Ascending aorta (tissue), 2 donors: ENCODE results near the gene SART3. TPM values are rescaled to one million over a fixed set of nuclear protein-coding genes. Genes with fewer than 3 reads are reported as not detected.
"Not testable (repeated sequence)": the region's sequence is repeated elsewhere in the genome, so short reads cannot be mapped to it uniquely, and the experiment has no call there.

ENCODE experiments used
- DNase-seq, 2 donors: peaks; one replicate each; pipeline ENCODE4 v3.0.0-alpha.2; 2019; ENCODE audit warnings: low spot score in 2 of 2
- H3K27ac ChIP-seq, 2 donors: fragments of 200-600 bp; sonication (generic); one replicate each; pipeline ENCODE4 v1.5.1; 2016 to 2017; ENCODE audit warnings: mild to moderate bottlenecking in 1 of 2
- H3K27me3 ChIP-seq: fragments of 200-600 bp; sonication (generic); one replicate; pipeline ENCODE4 v1.5.1; 2017
- H3K36me3 ChIP-seq, 2 donors: fragments of 200-600 bp; sonication (generic); one replicate each; pipeline ENCODE4 v1.5.1; 2016
- H3K4me1 ChIP-seq, 2 donors: fragments of 200-600 bp; sonication (generic); one replicate each; pipeline ENCODE4 v1.5.1; 2016 to 2017; ENCODE audit warnings: mild to moderate bottlenecking in 1 of 2
- H3K4me3 ChIP-seq, 2 donors: fragments of 200-600 bp; sonication (generic); one replicate each; pipeline ENCODE4 v1.5.1; 2016 to 2017; ENCODE audit warnings: mild to moderate bottlenecking in 1 of 2
- H3K9me3 ChIP-seq, 2 donors: fragments of 200-600 bp; sonication (generic); one replicate each; pipeline ENCODE4 v1.5.1; 2016
- intact Hi-C: fragments of 100-400 bp; cut with DNase I; formaldehyde crosslinking; loops from one replicate; pipeline ENCODE4 v1.15.1; 2023
- total RNA-seq: library from RNA; depleted of rRNA; stranded (reverse); fragments of >200 nt; gene quantifications from one replicate; pipeline ENCODE4 v1.1.0, GENCODE V29; 2016
- TF ChIP-seq, protein P1 (sequence below), 3 experiments: fragments of 200-600 bp in 2 of 3; fragments of 450-650 bp in 1 of 3; sonication (generic) in 2 of 3; IDR thresholded peaks; one replicate each; pipeline ENCODE4 v1.5.1; 2016 to 2019; ENCODE audit warnings: antibody characterized with exemption in 3 of 3, mild to moderate bottlenecking in 1 of 3, moderate library complexity in 1 of 3

The SART3 gene
- total RNA-seq, 1 donor from 2014 or later, result 22.9 TPM

DNA sequence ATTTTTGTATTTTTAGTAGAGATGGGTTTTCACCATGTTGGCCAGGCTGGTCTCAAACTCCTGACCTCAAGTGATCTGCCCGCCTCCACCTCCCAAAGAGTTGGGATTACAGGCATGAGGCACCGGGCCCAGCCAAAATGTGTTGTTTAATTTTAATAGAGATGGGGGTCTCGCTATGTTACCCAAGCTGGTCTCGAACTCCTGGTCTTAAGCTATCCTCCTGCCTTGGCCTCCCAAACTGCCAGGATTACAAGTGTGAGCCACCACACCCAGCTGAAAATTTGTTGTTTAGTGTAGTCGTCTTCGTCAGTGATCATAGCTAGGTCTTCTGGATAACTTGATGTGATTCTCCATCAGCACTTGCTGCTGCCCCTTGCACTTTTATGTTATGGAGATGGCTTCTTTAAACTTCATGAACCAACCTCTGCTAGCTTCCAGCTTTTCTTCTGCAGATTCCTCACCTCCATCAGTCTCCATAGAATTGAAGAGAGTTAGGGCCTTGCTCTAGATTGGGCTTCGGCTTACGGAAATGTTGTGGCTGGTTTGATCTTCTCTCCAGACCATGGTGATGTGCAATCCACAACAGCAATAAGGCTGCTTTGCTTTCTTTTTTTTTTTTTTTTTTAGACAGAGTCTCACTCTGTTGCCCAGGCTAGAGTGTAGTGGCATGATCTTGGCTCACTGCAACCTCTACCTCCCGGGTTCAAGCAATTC, 14.4 kb upstream of the SART3 start:
- intact Hi-C loops, result no loop called here
- Histone ChIP-seq H3K36me3 (no peaks in the 10 kb centered on the region), H3K27me3 (no peaks in the 10 kb centered on the region), H3K4me3 (no peak overlapping the region), H3K4me1 (no peaks in the 10 kb centered on the region), H3K27ac (no peak overlapping the region), H3K9me3 (no peaks in the 10 kb centered on the region)
- TF ChIP-seq, protein P1, sequence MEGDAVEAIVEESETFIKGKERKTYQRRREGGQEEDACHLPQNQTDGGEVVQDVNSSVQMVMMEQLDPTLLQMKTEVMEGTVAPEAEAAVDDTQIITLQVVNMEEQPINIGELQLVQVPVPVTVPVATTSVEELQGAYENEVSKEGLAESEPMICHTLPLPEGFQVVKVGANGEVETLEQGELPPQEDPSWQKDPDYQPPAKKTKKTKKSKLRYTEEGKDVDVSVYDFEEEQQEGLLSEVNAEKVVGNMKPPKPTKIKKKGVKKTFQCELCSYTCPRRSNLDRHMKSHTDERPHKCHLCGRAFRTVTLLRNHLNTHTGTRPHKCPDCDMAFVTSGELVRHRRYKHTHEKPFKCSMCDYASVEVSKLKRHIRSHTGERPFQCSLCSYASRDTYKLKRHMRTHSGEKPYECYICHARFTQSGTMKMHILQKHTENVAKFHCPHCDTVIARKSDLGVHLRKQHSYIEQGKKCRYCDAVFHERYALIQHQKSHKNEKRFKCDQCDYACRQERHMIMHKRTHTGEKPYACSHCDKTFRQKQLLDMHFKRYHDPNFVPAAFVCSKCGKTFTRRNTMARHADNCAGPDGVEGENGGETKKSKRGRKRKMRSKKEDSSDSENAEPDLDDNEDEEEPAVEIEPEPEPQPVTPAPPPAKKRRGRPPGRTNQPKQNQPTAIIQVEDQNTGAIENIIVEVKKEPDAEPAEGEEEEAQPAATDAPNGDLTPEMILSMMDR (IDR thresholded peaks at IDR 0.05), result no peak
- DNase-seq, result peak in 1 of 2 donors; percentile 19

DNA sequence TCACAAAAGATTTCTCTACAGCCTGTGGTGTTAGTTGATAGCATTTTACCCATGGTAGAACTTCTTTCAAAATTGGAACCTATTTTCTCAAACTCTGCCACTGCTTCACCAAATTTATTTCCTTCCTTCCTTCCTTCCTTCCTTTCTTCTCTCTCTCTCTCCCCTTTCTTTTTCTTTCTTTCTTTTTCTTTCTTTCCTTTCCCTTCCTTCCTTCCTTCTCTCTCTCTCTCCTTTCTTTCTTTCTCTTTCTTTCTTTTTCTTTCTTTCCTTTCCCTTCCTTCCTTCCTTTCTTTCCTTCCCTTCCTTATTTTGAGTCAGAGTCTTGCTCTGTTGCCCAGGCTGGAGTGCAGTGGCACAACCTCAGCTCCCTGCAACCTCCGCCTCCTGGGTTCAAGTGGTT, 13.3 kb upstream of the SART3 start:
- H3K9me3 ChIP-seq, intact Hi-C loops, H3K4me1 ChIP-seq, H3K4me3 ChIP-seq, H3K36me3 ChIP-seq, H3K27me3 ChIP-seq, H3K27ac ChIP-seq: not testable (repeated sequence)
- peak in 1 of 2 donors; percentile 8 for DNase-seq

DNA sequence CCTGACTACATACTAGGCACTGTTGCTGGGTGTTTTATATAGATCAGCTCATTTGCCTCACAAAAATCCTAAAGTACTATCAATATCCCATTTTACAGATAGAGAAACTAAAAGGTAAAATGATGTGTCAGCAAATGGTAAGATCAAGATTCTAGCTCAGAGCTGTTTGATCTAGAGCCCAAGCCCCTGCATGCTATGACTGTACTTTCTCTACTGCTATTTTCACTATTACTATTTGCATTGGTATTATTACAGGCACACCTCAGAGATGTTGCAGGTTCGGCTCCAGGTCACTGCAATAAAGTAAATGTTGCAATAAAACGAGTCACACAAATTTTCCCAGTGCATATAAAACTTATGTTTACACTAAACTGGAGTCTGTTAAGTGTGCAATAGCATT, 12.3 kb upstream of the SART3 start:
- TF ChIP-seq, protein P1 (IDR thresholded peaks at IDR 0.05), result no peak
- no peaks in the 10 kb centered on the region for H3K9me3 ChIP-seq
- H3K4me1 ChIP-seq, result no peaks in the 10 kb centered on the region
- peaks cover 11 to 15% of the 10 kb centered on the region in 2 donors for H3K36me3 ChIP-seq
- H3K27me3 ChIP-seq, result no peaks in the 10 kb centered on the region
- no peak overlapping the region for H3K4me3 ChIP-seq
- no peak for DNase-seq
- intact Hi-C loops, result no loop called here
- H3K27ac ChIP-seq, result no peak overlapping the region

DNA sequence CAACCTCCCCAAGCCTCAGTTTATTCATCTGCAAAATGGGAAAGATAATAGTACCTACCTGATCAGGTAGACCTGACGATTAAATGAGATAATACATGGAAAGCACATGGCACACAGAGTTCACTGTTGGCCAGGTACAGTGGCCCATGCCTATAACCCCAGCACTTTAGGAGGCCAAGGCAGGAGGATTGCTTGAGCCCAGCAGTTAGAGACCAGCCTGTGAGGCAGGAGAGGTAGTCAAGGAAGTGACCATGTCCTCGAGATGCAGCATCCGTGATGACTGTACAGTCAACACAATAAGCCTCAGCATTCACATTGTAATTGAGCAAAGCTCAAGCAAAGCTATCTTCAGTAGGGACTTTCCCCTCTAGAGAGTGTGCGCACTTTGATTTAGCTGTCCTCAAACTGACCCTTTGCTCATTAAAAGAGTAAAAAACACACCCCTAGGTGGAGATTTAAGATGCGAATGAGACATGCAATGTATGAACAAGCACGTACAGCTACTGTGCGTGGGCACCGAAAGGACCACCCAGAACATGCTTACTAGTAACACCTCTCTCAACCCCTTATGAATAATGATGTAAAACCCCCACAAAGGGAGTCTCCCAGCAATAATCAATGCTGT, 11.3 kb upstream of the SART3 start:
- peak in 1 of 2 donors; percentile 22 for DNase-seq
- Histone ChIP-seq H3K27ac (no peak overlapping the region), H3K36me3 (peaks cover 22 to 26% of the 10 kb centered on the region in 2 donors), H3K4me3 (no peak overlapping the region), H3K27me3 (no peaks in the 10 kb centered on the region), H3K4me1 (no peaks in the 10 kb centered on the region), H3K9me3 (no peaks in the 10 kb centered on the region)
- TF ChIP-seq, protein P1 (IDR thresholded peaks at IDR 0.05), result no peak
- intact Hi-C loops, result no loop called here

DNA sequence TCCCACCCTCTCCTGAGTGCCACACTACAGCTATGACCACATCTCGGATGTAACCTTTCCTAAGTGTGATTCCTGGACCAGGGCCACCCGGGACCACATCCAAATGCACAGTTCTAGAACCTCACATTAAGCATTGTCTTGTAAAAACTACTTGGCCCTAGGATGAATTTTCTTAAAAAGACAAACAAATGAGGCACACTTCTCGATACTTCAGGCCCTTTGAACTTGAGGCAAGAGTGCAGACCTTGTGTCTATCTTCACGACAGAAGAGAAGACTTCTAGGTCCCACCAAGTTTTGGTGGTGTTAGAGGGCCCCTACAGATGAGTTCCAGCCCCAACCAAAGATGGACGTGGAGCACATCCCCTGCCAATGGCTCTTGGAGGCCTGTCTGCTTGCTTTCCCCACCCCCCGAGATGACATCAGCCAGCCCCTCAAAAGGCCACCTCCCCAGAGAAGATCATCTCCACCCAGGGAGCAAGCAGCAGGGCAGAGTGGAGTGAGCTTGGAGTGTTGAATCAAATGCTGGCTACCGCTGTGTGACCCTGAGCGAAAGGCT, 10.7 kb upstream of the SART3 start:
- Histone ChIP-seq H3K27ac (no peak overlapping the region), H3K4me1 (no peaks in the 10 kb centered on the region), H3K27me3 (no peaks in the 10 kb centered on the region), H3K4me3 (no peak overlapping the region), H3K9me3 (no peaks in the 10 kb centered on the region), H3K36me3 (peaks cover 28 to 32% of the 10 kb centered on the region in 2 donors)
- TF ChIP-seq, protein P1 (IDR thresholded peaks at IDR 0.05), result no peak
- intact Hi-C loops, result no loop called here
- peak in 1 of 2 donors; percentile 37 for DNase-seq
